ENCODE data around the gene SLC9B1.
"Not testable (repeated sequence)": the region's sequence is repeated elsewhere in the genome, so short reads cannot be mapped to it uniquely, and the experiment has no call there.

- TF ChIP-seq EZH2phosphoT487 (IDR thresholded peaks at IDR 0.05; ENCODE audit: insufficient read depth, low read depth); EZH2 (IDR thresholded peaks at IDR 0.05; ENCODE audit: insufficient read depth, poor library complexity, severe bottlenecking): not testable (repeated sequence)
Measured at GRCh38 chr4:102889866-102890265, 129.6 kb downstream of the SLC9B1 start.
